GM19025 (cell line): ENCODE data around the gene RNF123.

Experiments used
- ATAC-seq: cut with Tn5 transposase; IDR thresholded peaks from one replicate; pipeline ENCODE4 v1.9.1; 2021; ENCODE audit warnings: mild to moderate bottlenecking, low read depth, moderate library complexity; ENCODE audit not compliant: unreplicated experiment

RNF123 gene

GRCh38 chr3:49689046-49689907 lies at the start of gene RNF123, which contains the start of gene MST1:
TSS of gene RNF123 (plus strand) at chr3:49689557. CDS start at chr3:49691166, 1,609 bp downstream.
TSS of gene MST1 (minus strand) at chr3:49689474. CDS start at chr3:49688691, 783 bp downstream.
- ATAC-seq: peak; percentile 61

- no peak for ATAC-seq
Observed at GRCh38 chr3:49641292-49641691, 48.1 kb upstream of the RNF123 start.

GRCh38 chr3:49641921-49642707 lies 47.2 kb upstream of the RNF123 start:
- ATAC-seq: no peak

DNA sequence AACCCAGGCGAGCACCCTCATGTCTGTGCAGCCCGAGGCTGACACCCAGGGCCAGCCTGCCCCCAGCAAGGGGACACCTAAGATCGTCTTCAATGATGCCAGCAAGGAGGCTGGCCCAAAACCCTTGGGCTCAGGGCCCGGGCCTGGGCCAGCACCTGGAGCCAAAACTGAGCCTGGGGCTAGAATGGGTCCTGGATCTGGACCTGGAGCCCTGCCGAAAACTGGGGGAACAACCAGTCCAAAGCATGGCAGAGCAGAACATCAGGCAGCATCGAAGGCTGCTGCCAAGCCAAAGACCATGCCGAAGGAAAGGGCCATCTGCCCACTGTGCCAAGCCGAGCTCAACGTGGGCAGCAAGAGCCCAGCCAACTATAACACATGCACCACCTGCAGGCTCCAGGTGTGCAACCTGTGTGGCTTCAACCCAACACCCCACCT lies 46.6 kb upstream of the RNF123 start:
- ATAC-seq: no peak

DNA sequence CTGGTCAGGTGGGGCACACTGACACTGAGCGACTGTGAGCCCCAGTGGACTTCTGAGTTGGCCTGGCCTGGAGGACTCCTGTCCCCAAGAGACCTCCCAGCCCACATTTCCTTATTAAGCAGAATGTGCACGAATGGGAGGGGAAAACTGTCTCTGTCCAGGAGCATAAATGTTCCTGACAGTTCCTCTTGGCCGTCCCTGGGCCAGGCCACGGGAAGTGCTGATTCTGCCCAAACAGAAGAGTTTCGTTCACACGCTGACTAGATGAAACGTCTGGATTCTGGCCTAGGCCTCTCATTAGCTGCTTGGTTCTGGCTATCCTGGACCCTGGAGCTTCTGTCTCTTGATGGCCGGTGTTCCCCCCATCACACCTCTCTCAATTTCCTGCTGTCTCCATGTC lies 44.7 kb upstream of the RNF123 start:
- no peak for ATAC-seq

GRCh38 chr3:49646236-49646635 lies 43.1 kb upstream of the RNF123 start:
- no peak for ATAC-seq

DNA sequence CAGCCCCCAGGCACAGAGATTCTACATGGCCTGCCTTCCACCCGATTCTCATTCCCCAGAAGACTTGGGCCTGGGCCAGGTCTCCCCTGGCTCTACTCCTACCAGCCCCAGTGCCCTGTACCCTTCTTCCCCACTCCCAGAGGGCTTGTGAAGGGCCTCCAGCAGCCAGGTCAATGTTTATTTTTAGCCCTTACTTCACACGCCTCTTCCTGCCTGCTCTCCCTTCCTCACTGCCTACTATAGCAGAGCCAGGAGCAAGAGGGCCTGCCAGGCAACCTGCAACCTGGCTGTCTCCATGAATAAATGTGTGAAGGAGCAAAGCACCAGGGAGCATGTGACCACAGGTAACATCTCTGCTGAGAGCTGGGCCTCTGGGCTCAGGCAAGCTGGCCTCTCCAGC lies 41.6 kb upstream of the RNF123 start:
- ATAC-seq: no peak

GRCh38 chr3:49648354-49649019 lies 40.9 kb upstream of the RNF123 start:
- ATAC-seq: no peak

GRCh38 chr3:49649576-49649975 lies 39.8 kb upstream of the RNF123 start:
- no peak for ATAC-seq

GRCh38 chr3:49650177-49650576 lies 39.2 kb upstream of the RNF123 start:
- ATAC-seq: no peak

DNA sequence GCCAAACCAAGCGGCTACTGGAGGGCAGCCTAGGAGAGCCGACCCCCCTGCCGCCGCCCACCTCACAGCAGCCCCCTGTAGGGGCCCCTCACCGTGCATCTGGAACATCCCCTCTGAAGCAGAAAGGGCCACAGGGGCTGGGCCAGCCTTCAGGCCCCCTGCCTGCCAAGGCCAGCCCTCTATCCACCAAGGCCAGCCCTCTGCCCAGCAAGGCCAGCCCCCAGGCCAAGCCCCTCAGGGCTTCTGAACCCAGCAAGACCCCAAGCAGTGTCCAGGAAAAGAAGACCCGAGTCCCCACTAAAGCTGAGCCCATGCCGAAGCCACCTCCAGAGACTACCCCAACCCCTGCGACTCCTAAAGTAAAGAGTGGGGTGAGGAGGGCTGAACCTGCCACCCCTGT lies 38.7 kb upstream of the RNF123 start:
- ATAC-seq: no peak

GRCh38 chr3:49652218-49652902 lies 37.0 kb upstream of the RNF123 start:
- no peak for ATAC-seq

DNA sequence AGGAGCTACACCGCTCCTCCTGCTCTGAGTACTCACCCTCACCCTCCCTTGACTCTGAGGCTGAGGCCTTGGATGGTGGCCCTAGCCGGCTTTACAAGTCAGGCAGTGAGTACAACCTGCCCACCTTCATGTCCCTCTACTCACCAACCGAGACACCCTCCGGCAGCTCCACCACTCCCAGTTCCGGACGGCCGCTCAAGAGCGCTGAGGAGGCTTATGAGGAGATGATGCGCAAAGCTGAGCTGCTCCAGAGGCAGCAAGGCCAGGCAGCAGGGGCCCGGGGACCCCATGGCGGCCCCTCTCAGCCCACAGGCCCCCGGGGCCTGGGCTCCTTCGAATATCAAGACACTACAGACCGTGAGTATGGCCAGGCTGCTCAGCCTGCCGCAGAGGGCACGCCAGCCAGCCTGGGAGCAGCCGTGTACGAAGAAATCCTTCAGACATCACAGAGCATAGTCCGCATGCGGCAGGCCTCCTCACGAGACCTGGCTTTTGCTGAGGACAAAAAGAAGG lies 36.4 kb upstream of the RNF123 start:
- no peak for ATAC-seq

GRCh38 chr3:49653621-49654020 lies 35.7 kb upstream of the RNF123 start:
- no peak for ATAC-seq

DNA sequence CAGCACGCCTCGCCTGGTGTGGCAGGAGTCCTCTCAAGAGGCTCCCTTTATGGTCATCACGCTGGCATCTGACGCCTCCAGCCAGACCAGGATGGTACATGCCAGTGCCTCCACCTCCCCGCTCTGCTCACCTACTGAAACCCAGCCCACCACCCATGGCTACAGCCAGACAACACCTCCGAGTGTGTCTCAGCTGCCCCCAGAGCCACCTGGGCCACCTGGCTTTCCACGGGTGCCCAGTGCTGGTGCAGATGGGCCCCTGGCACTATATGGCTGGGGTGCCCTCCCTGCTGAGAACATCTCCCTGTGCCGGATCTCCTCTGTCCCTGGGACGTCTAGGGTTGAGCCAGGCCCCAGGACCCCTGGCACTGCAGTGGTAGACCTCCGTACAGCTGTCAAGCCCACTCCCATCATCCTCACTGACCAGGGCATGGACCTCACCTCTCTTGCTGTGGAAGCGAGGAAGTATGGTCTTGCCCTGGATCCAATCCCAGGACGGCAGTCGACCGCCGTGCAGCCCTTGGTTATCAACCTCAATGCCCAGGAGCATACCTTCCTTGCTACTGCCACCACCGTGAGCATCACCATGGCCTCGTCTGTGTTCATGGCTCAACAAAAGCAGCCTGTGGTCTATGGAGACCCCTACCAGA lies 35.1 kb upstream of the RNF123 start:
- ATAC-seq: no peak

- ATAC-seq: no peak
Observed at GRCh38 chr3:49654955-49655556, 34.3 kb upstream of the RNF123 start.

- no peak for ATAC-seq
Observed at GRCh38 chr3:49655731-49656285, 33.5 kb upstream of the RNF123 start.

DNA sequence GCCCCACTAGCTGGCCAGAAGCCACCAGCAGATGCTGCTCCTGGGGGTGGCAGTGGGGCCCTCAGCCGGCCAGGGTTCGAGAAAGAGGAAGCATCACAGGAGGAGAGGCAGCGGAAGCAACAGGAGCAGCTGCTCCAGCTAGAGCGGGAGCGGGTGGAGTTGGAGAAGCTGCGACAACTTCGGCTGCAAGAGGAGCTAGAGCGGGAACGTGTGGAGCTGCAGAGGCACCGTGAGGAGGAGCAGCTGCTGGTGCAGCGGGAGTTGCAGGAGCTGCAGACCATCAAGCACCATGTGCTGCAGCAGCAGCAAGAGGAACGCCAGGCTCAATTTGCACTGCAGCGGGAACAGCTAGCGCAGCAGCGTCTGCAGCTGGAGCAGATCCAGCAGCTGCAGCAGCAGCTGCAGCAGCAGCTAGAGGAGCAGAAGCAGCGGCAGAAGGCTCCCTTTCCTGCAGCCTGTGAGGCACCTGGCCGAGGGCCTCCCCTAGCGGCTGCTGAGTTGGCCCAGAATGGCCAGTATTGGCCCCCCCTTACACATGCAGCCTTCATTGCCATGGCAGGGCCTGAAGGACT lies 32.7 kb upstream of the RNF123 start:
- no peak for ATAC-seq
